ENCODE data around the gene OOSP1. TPM values are rescaled to one million over a fixed set of nuclear protein-coding genes. Genes with fewer than 3 reads are reported as not detected.
"Not testable (repeated sequence)": the region's sequence is repeated elsewhere in the genome, so short reads cannot be mapped to it uniquely, and the experiment has no call there.

OOSP1 gene
- total RNA-seq, 6 experiments from 2014 or later, result not detected

- H3K27ac Mint-ChIP-seq, result no peak overlapping the region
These were observed 38.7 kb upstream of the OOSP1 start for GRCh38 chr11:59899532-59899931.

GRCh38 chr11:59900366-59901126 is 37.7 kb upstream of the OOSP1 start:
- DNase-seq, result no peak
- H3K27ac Mint-ChIP-seq, result no peak overlapping the region
- H3K4me3 Mint-ChIP-seq, result no peak overlapping the region
- no peak for TF ChIP-seq CTCF (IDR thresholded peaks at IDR 0.05)
- no peaks in the 10 kb centered on the region; the same call in 1 of the 2 replicates for H3K36me3 Mint-ChIP-seq (ENCODE audit: low read depth)
- peaks cover 3% of the 10 kb centered on the region; the same call in 1 of the 2 replicates for H3K9me3 Mint-ChIP-seq
- no peaks in the 10 kb centered on the region; the same call in 1 of the 2 replicates for H3K27me3 Mint-ChIP-seq (ENCODE audit: insufficient read depth)
- H3K4me1 Mint-ChIP-seq (ENCODE audit: low read depth), result peaks cover 17% of the 10 kb centered on the region; the same call in 1 of the 2 replicates

More at GRCh38 chr11:59899532-59899931, 38.7 kb upstream of the OOSP1 start:
- Mint-ChIP-seq H3K4me3 (no peak overlapping the region), H3K4me1 (ENCODE audit: low read depth) (peaks cover 17% of the 10 kb centered on the region; the same call in 1 of the 2 replicates), H3K9me3 (peaks cover 3% of the 10 kb centered on the region; the same call in 1 of the 2 replicates), H3K27me3 (ENCODE audit: insufficient read depth) (no peaks in the 10 kb centered on the region), H3K36me3 (ENCODE audit: low read depth) (no peaks in the 10 kb centered on the region; the same call in 1 of the 2 replicates)
- no peak for TF ChIP-seq CTCF (IDR thresholded peaks at IDR 0.05)
- DNase-seq, result no peak

- peak overlapping the region; percentile 63; the same call in 1 of the 2 replicates for H3K4me3 Mint-ChIP-seq
- H3K4me1 Mint-ChIP-seq (ENCODE audit: low read depth), result peaks cover 17% of the 10 kb centered on the region; the same call in 1 of the 2 replicates
- H3K36me3 Mint-ChIP-seq (ENCODE audit: low read depth), result no peaks in the 10 kb centered on the region; the same call in 1 of the 2 replicates
- DNase-seq, result peak; percentile 24
- peaks cover 3% of the 10 kb centered on the region; the same call in 1 of the 2 replicates for H3K9me3 Mint-ChIP-seq
- no peak overlapping the region for H3K27ac Mint-ChIP-seq
- H3K27me3 Mint-ChIP-seq (ENCODE audit: insufficient read depth), result no peaks in the 10 kb centered on the region; the same call in 1 of the 2 replicates
- TF ChIP-seq CTCF (IDR thresholded peaks at IDR 0.05), result no peak
These were observed 36.9 kb upstream of the OOSP1 start for GRCh38 chr11:59901306-59901705.

GRCh38 chr11:59903569-59903968 is 34.7 kb upstream of the OOSP1 start:
- H3K4me3 Mint-ChIP-seq; H3K9me3 Mint-ChIP-seq; H3K36me3 Mint-ChIP-seq (ENCODE audit: low read depth); H3K27me3 Mint-ChIP-seq (ENCODE audit: insufficient read depth); H3K27ac Mint-ChIP-seq; DNase-seq: not testable (repeated sequence)
- peaks cover 17% of the 10 kb centered on the region; the same call in 1 of the 2 replicates for H3K4me1 Mint-ChIP-seq (ENCODE audit: low read depth)

GRCh38 chr11:59918480-59918879 is 19.8 kb upstream of the OOSP1 start:
- H3K4me3 Mint-ChIP-seq, result no peak overlapping the region
- peaks cover 19% of the 10 kb centered on the region for H3K4me1 Mint-ChIP-seq (ENCODE audit: low read depth)
- H3K36me3 Mint-ChIP-seq (ENCODE audit: low read depth), result peaks cover 5% of the 10 kb centered on the region; the same call in 1 of the 2 replicates
- peak overlapping the region; percentile 43; the same call in 1 of the 2 replicates for H3K27ac Mint-ChIP-seq
- H3K9me3 Mint-ChIP-seq, result peaks cover 12% of the 10 kb centered on the region
- peak; percentile 35 for DNase-seq
- no peak for TF ChIP-seq CTCF (IDR thresholded peaks at IDR 0.05)
- peaks cover 3% of the 10 kb centered on the region for H3K27me3 Mint-ChIP-seq (ENCODE audit: insufficient read depth)
